Activated CD4-positive, alpha-beta T cell treated with anti-CD3 and anti-CD28 coated beads for 1 hour (primary cell): ENCODE measurements around the gene A2M.

Experiments
- DNase-seq: peaks from one replicate; pipeline ENCODE4 v3.0.0-alpha.2; 2020

A2M gene

DNA sequence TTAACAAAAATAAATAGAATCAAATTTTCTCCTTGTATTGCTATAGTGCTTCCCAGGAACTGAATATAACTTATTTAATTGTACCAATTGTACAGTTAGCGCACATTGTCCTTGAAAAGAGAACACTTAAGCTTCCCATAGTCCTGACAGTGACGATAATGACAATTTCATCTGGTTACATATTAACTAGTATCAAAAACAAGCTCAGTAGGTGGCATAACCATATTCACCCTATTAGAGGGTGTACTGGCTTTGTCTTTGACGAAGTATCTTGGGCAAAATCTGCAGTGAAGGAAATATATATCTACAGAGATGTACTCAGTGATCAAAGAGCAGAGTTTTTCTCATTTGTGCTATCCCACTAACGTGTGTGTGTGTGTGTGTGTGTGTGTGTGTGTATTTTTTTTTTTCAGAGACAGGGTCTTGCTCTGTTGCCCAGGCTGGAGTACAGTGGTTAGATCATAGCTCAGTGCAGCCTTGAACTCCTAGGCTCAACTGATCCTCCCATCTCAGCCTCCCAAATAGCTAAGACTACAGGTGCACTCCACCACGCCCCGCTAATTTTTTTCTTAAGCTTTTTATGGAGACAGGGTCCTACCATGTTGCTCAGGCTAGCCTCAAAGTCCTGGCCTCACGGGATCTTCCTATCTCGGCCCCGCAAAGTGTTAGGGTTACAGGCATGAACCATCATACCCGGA lies 4.9 kb upstream of the A2M start:
- DNase-seq, result no peak

DNA sequence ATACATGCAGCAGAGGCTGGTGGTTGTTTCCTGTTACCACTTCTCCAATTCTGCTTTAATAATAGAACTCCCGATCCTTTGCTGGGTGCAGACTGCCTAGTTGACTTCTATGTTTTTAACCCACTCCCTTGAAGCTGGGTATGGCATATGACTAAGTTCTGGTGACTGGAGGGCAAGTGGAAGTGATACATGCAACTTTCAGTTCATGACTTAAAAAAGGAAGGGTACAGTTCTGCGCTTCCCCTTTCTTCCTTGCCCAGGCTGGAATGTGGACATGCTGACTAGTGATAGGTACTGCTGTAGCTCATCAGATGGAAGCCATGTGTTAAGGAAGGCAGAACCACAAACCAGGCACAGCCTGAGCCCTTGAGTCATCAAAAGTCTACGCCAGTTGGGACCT lies 2.4 kb upstream of the A2M start:
- no peak for DNase-seq

- no peak for DNase-seq
Observed at GRCh38 chr12:9114946-9115345, 773 bp downstream of the A2M start.

DNA sequence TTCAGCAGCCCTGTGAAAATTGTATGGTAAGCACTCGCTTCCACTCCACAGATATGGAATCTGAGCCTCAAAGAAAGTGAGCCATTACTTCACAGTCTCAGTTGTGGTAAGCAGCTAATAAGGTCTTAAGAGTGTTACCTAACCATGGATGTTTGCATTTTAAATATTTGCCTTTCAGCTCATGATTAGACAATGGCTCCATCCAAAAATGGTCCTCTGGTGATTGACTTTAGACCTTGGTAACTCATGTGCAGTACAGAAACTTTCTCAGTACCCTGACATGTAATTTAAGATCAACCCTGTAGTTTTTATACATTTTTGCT lies 1.8 kb downstream of the A2M start:
- no peak for DNase-seq

DNA sequence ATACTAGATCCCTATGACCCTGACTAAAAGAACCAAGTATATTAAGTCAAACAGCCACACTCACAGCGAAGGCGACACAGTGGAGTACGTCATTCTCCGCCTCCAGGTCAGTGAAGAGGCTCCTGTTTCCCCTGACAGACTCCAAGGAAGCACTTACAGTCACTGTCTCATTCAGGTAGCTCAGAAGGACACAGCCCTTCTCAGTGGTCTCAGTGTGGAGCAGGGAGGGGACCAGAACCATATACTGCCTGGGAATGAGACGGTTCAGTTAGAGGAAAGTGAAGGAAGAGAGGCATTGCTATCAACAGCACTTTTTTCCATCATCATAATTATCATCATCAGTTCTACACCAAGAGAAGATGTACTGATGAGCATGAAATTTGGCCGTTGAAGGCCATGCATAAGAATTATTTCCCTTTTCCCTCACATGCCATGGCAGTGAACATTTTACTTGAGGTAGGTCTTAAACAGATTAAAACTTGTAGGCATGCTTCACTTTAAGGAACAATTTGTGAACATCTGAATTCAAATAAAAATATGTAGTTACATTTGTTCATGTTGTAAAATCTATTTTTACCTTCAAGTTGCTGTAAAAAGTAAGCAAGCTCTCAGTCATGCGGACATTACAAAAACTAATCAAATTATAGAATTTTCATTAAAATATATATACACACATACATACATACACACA lies 2.3 kb downstream of the A2M start:
- DNase-seq, result no peak

DNA sequence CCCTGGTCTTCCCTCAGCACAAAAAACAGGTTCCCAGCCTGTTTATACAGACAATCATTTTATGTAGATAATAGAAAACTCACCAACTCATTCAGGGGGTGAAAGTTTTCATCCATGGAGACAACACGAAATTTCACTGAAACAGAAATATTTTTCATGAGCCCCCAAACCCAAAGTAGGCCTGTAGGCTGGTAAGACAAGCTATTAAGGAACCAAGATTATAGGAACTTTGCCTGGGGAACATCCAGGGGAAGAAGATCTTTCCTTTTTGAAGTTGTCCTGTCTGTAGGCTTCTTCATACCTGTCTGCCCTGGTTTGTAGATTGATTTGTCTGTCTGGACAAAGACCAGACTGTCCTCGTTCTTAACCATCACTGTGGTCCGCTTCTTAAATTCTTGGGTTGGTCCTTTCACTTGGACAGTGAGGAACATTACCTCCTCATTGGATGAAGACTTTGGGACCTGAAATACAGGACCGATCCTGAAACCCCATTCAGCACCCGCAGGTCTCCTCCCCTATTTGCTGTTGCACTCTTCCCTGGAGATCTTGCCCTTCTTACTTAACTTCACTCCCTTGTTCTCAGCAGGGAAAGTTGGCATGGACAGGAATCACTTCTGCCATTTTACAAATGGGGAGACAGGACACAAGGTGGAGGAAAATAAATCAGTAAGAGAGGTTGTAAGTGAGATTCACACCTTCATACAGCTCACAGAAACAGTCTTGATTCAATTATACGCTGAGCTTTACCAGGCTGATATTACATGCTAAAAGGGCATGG lies 3.5 kb downstream of the A2M start:
- no peak for DNase-seq

DNA sequence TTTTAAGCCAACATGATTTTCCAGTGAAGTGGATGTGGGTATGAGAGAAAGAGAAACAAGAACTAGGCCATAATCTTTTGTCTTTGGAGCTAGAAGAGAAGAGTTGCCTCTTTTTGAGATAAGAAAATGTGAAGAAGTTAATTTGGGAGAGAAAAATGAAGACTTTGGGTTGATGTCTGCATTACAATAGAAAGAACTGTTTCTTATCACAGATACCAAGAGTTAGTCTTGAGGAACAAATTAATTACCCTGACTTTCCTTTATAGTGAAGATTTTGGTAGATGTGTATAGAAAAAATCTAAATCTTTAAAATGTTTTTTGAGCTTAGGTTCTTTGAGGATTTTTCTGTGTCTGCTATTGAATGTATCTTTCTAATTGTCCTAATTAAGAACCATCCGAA lies 4.2 kb downstream of the A2M start:
- DNase-seq, result no peak

DNA sequence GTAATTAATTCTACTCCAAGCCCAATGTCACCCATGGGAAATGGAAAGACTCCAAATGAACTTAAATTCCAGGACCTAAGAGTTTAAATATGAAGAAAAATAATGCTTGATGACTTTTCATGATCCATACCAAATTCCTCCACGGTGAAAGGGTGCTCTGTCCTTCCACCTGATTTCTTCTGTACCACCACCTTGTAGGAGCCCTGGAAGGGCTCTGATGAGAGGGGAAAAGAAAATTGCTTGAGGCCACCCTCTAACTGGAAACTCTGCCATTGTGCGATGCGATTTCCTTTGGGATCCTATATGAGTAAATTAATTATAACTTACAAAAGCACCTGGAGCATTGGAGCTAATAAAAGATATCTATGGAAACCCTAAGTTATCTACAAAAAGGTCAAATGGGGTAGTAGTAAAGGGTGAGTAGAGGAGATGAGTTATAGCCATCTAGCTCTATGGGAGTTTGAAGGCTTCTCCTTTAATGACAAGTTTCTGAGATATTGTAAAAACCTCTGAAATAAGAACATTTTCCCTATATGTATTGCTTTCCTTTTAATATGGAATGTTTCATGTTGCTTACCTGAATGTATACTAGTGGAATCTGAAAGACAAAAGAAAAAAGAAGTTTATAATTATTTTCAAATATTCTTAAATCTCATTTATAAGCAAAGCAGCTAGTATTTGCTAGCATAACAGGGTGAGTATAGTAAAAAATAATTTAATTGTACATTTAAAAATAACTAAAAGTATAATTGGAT lies 5.8 kb downstream of the A2M start:
- DNase-seq, result no peak

DNA sequence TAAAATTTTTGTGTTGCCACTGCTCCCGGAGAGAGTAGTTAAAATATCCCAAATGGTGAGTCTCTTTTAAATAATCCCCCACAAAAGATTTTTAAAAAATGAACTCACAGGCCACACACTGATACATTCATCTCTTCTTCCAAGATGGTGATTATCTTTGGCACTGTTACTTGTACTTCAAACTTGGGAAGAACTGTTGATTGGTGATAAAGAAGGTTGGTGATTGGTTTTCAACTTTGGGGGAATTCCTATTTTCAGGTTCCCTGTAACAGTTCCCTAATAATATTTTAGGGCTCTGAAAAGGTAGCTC lies 6.6 kb downstream of the A2M start:
- DNase-seq, result no peak

DNA sequence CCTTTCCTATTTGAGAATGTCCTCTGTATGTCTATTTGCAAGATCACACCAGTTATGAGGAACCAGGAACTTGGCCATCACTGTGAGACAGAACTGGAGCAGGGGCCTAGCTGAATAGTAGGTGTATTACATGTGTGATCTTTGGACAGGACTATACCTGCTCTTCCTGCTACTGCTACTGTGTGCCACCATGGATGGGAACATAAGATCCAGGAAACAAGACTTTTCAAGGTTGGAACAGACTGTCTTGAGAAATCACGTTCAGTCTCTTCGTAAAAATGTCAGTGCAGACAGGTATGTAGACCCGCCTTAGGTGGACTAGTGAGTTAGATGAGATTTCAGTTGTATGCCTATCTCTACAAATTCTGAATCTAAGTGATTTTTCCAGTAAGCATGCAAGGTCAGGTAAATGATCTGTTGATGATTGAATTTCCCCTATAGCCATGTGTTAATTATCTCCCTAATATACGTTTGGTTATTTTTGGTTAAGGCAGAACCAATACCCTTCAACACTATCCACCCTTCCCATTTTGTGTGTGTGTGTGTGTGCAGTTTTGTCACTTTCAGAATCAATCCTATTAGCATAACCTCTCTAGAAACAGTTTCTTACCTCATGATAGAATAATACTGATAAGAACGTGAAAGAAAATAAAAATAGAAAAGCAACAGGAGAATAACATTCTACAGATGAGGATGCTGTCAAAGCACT lies 7.1 kb downstream of the A2M start:
- DNase-seq, result no peak

GRCh38 chr12:9107542-9107873 lies 8.2 kb downstream of the A2M start:
- no peak for DNase-seq

- no peak for DNase-seq
Observed at GRCh38 chr12:9106610-9107541, 8.8 kb downstream of the A2M start.

DNA sequence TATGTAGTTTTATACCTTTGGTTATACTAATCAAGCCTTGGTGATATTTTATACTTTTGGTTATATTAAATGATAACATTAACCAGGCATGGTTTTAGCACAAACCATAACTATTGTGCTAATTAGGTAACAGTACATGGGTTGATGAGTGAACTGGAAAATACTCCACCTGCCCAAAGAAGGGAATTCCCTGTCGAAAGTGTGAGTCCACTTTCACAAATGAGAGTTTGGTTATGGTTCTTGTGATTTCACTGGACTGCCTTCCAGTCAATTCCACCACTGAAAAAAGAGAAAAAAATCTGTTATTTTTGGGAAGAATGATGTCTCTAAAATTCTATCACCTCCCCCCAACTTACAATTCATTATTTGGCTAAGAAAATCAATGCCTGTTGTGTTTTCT lies 9.7 kb downstream of the A2M start:
- DNase-seq, result no peak

DNA sequence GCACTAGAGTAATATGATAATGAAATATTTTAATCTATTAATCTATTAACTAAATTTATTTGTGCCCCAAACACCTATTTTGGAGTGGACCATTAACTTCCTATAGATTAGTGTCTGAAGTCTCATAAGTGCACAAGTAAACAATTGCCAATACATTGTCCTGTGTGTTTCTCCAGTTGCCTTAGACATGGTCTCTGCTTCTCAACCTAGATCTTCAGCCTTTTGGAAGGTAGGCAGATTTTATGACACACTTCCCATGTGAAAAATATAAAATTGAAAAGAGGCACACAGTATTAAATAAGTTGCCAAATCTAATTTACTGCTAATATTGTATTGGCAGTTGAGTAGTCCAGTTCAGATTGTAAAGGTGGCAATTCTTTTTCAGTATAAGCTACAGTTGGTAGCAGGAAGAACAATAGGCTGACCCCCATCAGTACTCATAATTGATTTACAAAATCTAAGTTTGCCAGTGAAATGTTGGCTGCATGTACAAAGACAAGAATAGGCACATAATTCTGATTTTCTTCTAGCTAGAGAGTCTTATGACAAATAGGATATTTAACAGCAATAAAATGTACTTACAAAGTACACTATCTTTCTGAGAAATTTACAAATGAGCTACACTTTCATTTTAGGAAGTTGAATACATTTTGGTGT lies 10.8 kb downstream of the A2M start:
- DNase-seq, result no peak

DNA sequence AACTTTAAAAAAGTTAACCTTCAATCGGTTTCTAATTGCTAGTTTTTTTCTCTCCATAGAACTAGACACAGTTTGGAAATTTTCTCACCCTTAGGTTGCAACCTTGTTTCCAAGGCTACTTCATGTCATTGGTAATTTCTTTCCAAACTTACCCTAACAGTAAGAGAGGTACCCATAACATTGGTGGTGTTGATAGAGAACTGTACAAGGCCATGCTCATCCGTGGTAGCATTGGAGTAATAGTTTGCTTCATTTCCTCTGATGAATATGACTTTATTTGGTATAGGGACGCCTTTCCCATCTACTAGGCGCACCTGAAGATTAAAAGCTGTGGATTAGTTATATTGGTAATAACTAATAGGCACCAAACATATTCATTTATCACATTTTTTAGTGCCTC lies 11.6 kb downstream of the A2M start:
- DNase-seq, result no peak

- DNase-seq, result no peak
Observed at GRCh38 chr12:9103050-9103849, 12.5 kb downstream of the A2M start.

GRCh38 chr12:9101018-9101687 lies 14.6 kb downstream of the A2M start:
- DNase-seq, result no peak

DNA sequence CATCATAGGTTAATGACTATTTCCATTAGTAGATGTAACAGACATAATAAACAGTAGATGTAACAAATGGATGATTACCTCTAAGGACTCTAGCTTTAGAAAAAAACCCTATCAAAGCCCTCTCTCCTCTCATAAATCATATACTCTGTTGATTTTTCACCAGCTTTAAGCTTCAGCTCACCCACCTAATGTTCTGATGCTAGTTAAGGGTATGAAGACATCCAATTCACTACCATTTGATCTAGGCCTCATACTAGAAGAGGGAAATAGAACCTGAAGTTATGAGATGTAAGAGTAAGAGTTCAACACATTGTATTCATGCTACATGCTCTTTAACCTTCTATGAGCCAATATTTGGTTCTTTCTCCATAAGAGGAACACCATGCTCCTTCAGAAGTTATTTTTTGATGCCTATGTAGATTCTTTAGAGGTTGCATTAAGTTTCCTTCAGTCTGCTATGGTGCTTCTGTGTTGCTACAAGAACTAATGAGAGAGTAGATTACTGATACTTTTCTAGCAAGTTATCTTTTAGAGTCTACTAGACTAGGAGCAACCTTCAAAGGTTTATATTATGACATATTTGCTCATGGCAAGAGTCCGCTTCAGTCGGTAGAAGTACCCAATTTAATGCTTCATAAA lies 16.0 kb downstream of the A2M start:
- no peak for DNase-seq

DNA sequence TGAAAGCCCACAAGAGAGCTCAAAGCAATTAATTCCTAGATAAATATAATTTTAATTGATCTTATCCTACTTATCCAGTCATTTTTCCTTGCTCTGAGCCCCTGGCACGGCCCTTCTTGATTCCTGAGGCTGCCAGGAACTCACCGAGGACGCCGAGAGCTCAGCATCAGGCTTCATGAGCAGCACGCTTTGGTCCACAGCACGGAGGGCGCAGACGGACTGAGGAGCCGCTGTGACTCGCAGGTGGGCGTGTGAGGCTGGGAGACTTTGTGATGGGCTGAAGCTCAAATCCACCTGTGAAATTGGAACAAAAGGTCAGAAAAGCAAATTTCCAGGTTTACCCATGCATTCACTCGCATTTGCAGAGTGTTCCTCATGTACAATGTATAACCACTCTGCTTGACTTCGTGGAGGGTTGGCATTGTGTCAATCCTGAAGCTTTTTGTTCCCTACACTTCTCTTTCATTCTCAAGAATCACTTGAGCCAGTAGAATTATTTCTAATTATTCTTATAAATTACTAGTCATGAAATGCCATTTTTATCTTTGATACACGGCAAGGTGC lies 17.2 kb downstream of the A2M start:
- DNase-seq, result no peak
